OCI-LY7 (cell line): ENCODE measurements around the gene MAB21L2.

Experiments used
- CTCF ChIP-seq: fragments of 200-600 bp; sonication (generic); conservative IDR thresholded peaks from 2 replicates; pipeline ENCODE4 v1.5.1; 2014; ENCODE audit warnings: mild to moderate bottlenecking, antibody characterized with exemption, low read length, moderate library complexity, mixed read lengths
- EZH2phosphoT487 ChIP-seq: fragments of 200-600 bp; sonication (generic); IDR thresholded peaks from 2 replicates; pipeline ENCODE4 v1.6.1; 2018; ENCODE audit warnings: low read depth, borderline replicate concordance, mild to moderate bottlenecking, mixed run types, antibody characterized with exemption, low read length, moderate library complexity, mixed read lengths

- TF ChIP-seq CTCF (no peak), EZH2phosphoT487 (no peak)
Measured at GRCh38 chr4:150619042-150619441, 37.1 kb downstream of the MAB21L2 start.
